HCT116 (cell line): Measurements from ENCODE around the gene APBB2. TPM values are rescaled to one million over a fixed set of nuclear protein-coding genes. Genes with fewer than 3 reads are reported as not detected.
"Not testable (repeated sequence)": the region's sequence is repeated elsewhere in the genome, so short reads cannot be mapped to it uniquely, and the experiment has no call there.

ENCODE experiments used
- ATAC-seq: fragments of 200-7000 bp; cut with Tn5 transposase; 2 replicates; pipeline ENCODE4 v1.9.1; 2020; ENCODE audit warnings: mild to moderate bottlenecking, moderate library complexity
- BruUV-seq: library from RNA; stranded (reverse); fragments of 400-500 nt; replicated peaks from 2 replicates; lab custom pipeline; 2021; lab: Mats Ljungman, UMichigan
- CTCF ChIA-PET: fragments of 300-600 bp; sonication (Branson Sonifier 250); formaldehyde crosslinking; loops from one replicate; lab custom pipeline; 2021; ENCODE audit warnings: antibody characterized with exemption; lab: Charles Lee
- POLR2A ChIA-PET: fragments of 300-600, 350-600 bp; sonication (Branson Sonifier 250); formaldehyde crosslinking; loops from one replicate; lab custom pipeline; 2021; ENCODE audit warnings: antibody characterized with exemption; lab: Charles Lee
- RAD21 ChIA-PET, 2 experiments: fragments of 300-600 bp; sonication (Branson Sonifier 250); formaldehyde crosslinking; loops; one replicate each; lab custom pipeline; 2023; ENCODE audit warnings: low total read pairs in 2 of 2; ENCODE audit not compliant: uncharacterized antibody in 2 of 2, unreplicated experiment in 2 of 2, low non-redundant PET in 1 of 2; lab: Charles Lee
- DNase-seq: peaks from one replicate; pipeline ENCODE4 v3.0.0-alpha.2; 2010; ENCODE audit warnings: low read depth, low spot score
- H2AFZ ChIP-seq: fragments of 200-600 bp; shearing (Covaris generic), sonication (generic); 2 replicates; pipeline ENCODE4 v1.6.1; 2017; ENCODE audit warnings: low read depth, mixed run types, mixed read lengths, antibody characterized with exemption, low read length; ENCODE audit not compliant: poor library complexity, severe bottlenecking
- H3K27ac ChIP-seq: 2 replicates; pipeline ENCODE4 v1.5.1; 2012; ENCODE audit warnings: low read depth, low read length
- H3K27me3 ChIP-seq: fragments of 200-600 bp; sonication (generic); 2 replicates; pipeline ENCODE4 v1.6.1; 2016; ENCODE audit warnings: mixed run types, low read length, mixed read lengths; ENCODE audit not compliant: insufficient read depth
- H3K36me3 ChIP-seq, 2 experiments: fragments of 200-500 bp in 1 of 2; fragments of 200-600 bp in 1 of 2; sonication (Bioruptor generic) in 1 of 2; sonication (generic) in 1 of 2; 2 replicates each; pipeline versions ENCODE4 v1.5.1 to v1.6.1; 2014 to 2016; ENCODE audit warnings: low read length in 2 of 2, inconsistent platforms in 1 of 2, mixed read lengths in 1 of 2, mixed run types in 1 of 2; ENCODE audit not compliant: insufficient read depth in 2 of 2, control insufficient read depth in 1 of 2
- H3K4me1 ChIP-seq, 2 experiments: fragments of 200-600 bp in 1 of 2; sonication (generic) in 1 of 2; 2 replicates each; pipeline versions ENCODE4 v1.5.1 to v1.6.1; 2012 to 2017; ENCODE audit warnings: low read length in 2 of 2, inconsistent platforms in 1 of 2, mild to moderate bottlenecking in 1 of 2, mixed read lengths in 1 of 2, mixed run types in 1 of 2, moderate library complexity in 1 of 2; ENCODE audit not compliant: insufficient read depth in 2 of 2, control insufficient read depth in 1 of 2
- H3K4me2 ChIP-seq: fragments of 200-600 bp; sonication (generic); 2 replicates; pipeline ENCODE4 v1.6.1; 2017; ENCODE audit warnings: mixed run types, low read length, mixed read lengths
- H3K4me3 ChIP-seq, 2 experiments: fragments of 200-600 bp in 1 of 2; sonication (generic) in 1 of 2; replicated peaks in 1 of 2; 2 replicates each; pipeline ENCODE4 v1.5.1; 2011 to 2016; ENCODE audit warnings: low read length in 2 of 2, control low read depth in 1 of 2, low read depth in 1 of 2, mild to moderate bottlenecking in 1 of 2, mixed read lengths in 1 of 2, mixed run types in 1 of 2
- H3K79me2 ChIP-seq: fragments of 200-600 bp; sonication (generic); 2 replicates; pipeline ENCODE4 v1.6.1; 2017; ENCODE audit warnings: mild to moderate bottlenecking, mixed run types, low read length, moderate library complexity, mixed read lengths; ENCODE audit not compliant: insufficient read depth
- H3K9ac ChIP-seq: fragments of 200-600 bp; sonication (generic); 2 replicates; pipeline ENCODE4 v1.6.1; 2016; ENCODE audit warnings: low read length, mixed read lengths
- H3K9me2 ChIP-seq: fragments of 200-600 bp; sonication (generic), shearing (Covaris generic); 2 replicates; pipeline ENCODE4 v1.6.1; 2017; ENCODE audit warnings: mixed run types, mild to moderate bottlenecking, moderate library complexity; ENCODE audit not compliant: insufficient read depth
- H3K9me3 ChIP-seq, 2 experiments: fragments of 200-500 bp in 1 of 2; fragments of 200-600 bp in 1 of 2; sonication (Bioruptor generic) in 1 of 2; sonication (generic) in 1 of 2; 2 replicates each; pipeline ENCODE4 v1.6.1; 2014 to 2017; ENCODE audit warnings: low read length in 2 of 2, mixed read lengths in 2 of 2, inconsistent platforms in 1 of 2, low read depth in 1 of 2, mild to moderate bottlenecking in 1 of 2, mixed run types in 1 of 2, moderate library complexity in 1 of 2; ENCODE audit not compliant: control insufficient read depth in 1 of 2, insufficient read depth in 1 of 2
- H4K20me1 ChIP-seq: fragments of 200-600 bp; sonication (generic), shearing (Covaris generic); 2 replicates; pipeline ENCODE4 v1.6.1; 2017; ENCODE audit warnings: mixed run types, mild to moderate bottlenecking, moderate library complexity; ENCODE audit not compliant: insufficient read depth
- ATF3 ChIP-seq: IDR thresholded peaks from 2 replicates; pipeline ENCODE4 v1.6.1; 2012
- CBX3 ChIP-seq: IDR thresholded peaks from 2 replicates; pipeline ENCODE4 v1.6.1; 2012; ENCODE audit warnings: low read depth
- EZH2phosphoT487 ChIP-seq: fragments of 200-600 bp; IDR thresholded peaks from 2 replicates; pipeline ENCODE4 v1.6.1; 2018; ENCODE audit warnings: antibody characterized with exemption, borderline replicate concordance
- SIN3A ChIP-seq: IDR thresholded peaks from 2 replicates; pipeline ENCODE4 v1.6.1; 2012; ENCODE audit warnings: low read depth
- intact Hi-C: fragments of 100-400 bp; cut with micrococcal nuclease; formaldehyde crosslinking; loops from 2 replicates; pipeline ENCODE4 v1.10.0; 2022
- total RNA-seq: library from RNA; stranded (reverse); gene quantifications from one replicate; pipeline ENCODE4 v1.2.1, GENCODE V29; 2021; ENCODE audit not compliant: unreplicated experiment

APBB2 gene
- total RNA-seq, 1 experiment from 2014 or later: 72.5 TPM

- H3K27me3 ChIP-seq: no peaks in the 10 kb centered on the region
- H3K79me2 ChIP-seq: peaks cover 99% of the 10 kb centered on the region
- peaks cover 64 to 92% of the 10 kb centered on the region in 2 experiments for H3K4me1 ChIP-seq
- RAD21 ChIA-PET: no interaction called here
- no peak overlapping the region for H3K4me3 ChIP-seq
- DNase-seq (no peak), ATAC-seq (no peak)
- peak overlapping the region; percentile 87 for H3K27ac ChIP-seq
- H3K9me3 ChIP-seq: no peaks in the 10 kb centered on the region
- no TSS peak for BruUV-seq
- no peak overlapping the region for H2AFZ ChIP-seq
- peak overlapping the region; percentile 57 for H3K4me2 ChIP-seq
- CTCF ChIA-PET: no interaction called here
- H4K20me1 ChIP-seq: no peaks in the 10 kb centered on the region
- TF ChIP-seq EZH2phosphoT487 (no peak), ATF3 (no peak), CBX3 (no peak), SIN3A (no peak)
- H3K36me3 ChIP-seq: no peaks in the 10 kb centered on the region
- no peaks in the 10 kb centered on the region for H3K9me2 ChIP-seq
- intact Hi-C loops: no loop called here
- POLR2A ChIA-PET: no interaction called here
- peak overlapping the region; percentile 4 for H3K9ac ChIP-seq
Observed at GRCh38 chr4:41148292-41148691, 66.0 kb downstream of the APBB2 start.

- H3K27me3 ChIP-seq, H4K20me1 ChIP-seq, H3K9me2 ChIP-seq, intact Hi-C loops, ATAC-seq, CTCF ChIA-PET, H2AFZ ChIP-seq, RAD21 ChIA-PET, DNase-seq, BruUV-seq, H3K36me3 ChIP-seq, H3K4me3 ChIP-seq, H3K9me3 ChIP-seq: not testable (repeated sequence)
- Histone ChIP-seq H3K4me1 (peaks cover 64 to 92% of the 10 kb centered on the region in 2 experiments), H3K4me2 (peak overlapping the region; percentile 57), H3K9ac (peak overlapping the region; percentile 43; the same call in 1 of the 2 replicates), H3K79me2 (peaks cover 99% of the 10 kb centered on the region), H3K27ac (peak overlapping the region; percentile 87)
- POLR2A ChIA-PET: interaction anchor here (0.6 kb wide), 1 partner anchor 43 kb away, joined by 3 read pairs; no protein-coding TSS in a partner anchor
Observed at GRCh38 chr4:41147570-41147969, 66.8 kb downstream of the APBB2 start.
